SK-N-SH (cell line): Measurements from ENCODE around the gene ADCY10.

Experiments used
- EZH2phosphoT487 ChIP-seq: fragments of 200-600 bp; sonication (generic); IDR thresholded peaks from 2 replicates; pipeline ENCODE4 v1.6.1; 2017; ENCODE audit warnings: low read depth, mixed run types, mild to moderate bottlenecking, antibody characterized with exemption, moderate library complexity, borderline replicate concordance
- GABPA ChIP-seq: IDR thresholded peaks from 2 replicates; pipeline ENCODE4 v1.4.0; 2012; ENCODE audit warnings: low read depth, mild to moderate bottlenecking
- POLR2AphosphoS5 ChIP-seq: IDR thresholded peaks from 2 replicates; pipeline ENCODE4 v1.6.1; 2012; ENCODE audit warnings: low read depth, low read length
- TF ChIP-seq, protein P1 (sequence below): fragments of 200-600 bp; sonication (generic); IDR thresholded peaks from 2 replicates; pipeline ENCODE4 v1.6.1; 2017; ENCODE audit warnings: antibody characterized with exemption, mild to moderate bottlenecking, moderate library complexity

DNA sequence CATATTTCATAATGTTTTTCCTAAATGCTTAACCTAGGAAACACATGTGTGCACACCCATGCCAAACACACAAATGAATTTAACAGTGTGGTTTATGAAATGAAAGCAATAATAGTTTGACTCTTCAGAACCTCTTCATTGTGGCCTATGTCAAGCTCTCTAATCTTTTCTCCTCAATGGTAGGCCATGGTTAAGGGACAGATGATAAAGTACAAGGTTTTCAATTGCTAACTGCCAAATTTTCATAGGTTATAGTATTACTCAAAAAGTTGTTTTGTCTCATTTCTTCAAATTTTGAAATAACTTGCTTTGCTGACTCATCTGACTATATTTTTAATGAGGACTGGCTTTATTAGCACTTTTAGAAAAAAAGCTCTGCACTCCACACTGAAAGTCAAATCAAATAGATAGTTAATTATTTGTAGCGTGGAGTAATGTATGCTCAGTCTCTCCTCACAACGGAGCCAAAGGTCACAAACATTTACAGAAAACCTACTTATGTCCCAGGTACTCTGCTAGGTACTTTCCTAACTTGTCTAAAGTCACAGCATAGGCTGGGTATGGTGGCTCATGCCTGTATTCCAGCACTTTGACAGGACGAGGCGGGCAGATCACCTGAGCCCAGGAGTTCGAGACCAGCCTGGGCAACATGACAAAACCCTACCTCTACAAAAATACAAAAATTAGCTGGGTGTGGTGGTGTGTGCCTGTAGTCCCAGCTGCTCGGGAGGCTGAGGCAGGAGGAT lies 3.0 kb upstream of the ADCY10 start:
- TF ChIP-seq GABPA: no peak
- TF ChIP-seq POLR2AphosphoS5: no peak
- TF ChIP-seq, protein P1, sequence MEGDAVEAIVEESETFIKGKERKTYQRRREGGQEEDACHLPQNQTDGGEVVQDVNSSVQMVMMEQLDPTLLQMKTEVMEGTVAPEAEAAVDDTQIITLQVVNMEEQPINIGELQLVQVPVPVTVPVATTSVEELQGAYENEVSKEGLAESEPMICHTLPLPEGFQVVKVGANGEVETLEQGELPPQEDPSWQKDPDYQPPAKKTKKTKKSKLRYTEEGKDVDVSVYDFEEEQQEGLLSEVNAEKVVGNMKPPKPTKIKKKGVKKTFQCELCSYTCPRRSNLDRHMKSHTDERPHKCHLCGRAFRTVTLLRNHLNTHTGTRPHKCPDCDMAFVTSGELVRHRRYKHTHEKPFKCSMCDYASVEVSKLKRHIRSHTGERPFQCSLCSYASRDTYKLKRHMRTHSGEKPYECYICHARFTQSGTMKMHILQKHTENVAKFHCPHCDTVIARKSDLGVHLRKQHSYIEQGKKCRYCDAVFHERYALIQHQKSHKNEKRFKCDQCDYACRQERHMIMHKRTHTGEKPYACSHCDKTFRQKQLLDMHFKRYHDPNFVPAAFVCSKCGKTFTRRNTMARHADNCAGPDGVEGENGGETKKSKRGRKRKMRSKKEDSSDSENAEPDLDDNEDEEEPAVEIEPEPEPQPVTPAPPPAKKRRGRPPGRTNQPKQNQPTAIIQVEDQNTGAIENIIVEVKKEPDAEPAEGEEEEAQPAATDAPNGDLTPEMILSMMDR: no peak
- no peak for TF ChIP-seq EZH2phosphoT487
